Measurements from ENCODE around the gene LRRC4C.

DNA sequence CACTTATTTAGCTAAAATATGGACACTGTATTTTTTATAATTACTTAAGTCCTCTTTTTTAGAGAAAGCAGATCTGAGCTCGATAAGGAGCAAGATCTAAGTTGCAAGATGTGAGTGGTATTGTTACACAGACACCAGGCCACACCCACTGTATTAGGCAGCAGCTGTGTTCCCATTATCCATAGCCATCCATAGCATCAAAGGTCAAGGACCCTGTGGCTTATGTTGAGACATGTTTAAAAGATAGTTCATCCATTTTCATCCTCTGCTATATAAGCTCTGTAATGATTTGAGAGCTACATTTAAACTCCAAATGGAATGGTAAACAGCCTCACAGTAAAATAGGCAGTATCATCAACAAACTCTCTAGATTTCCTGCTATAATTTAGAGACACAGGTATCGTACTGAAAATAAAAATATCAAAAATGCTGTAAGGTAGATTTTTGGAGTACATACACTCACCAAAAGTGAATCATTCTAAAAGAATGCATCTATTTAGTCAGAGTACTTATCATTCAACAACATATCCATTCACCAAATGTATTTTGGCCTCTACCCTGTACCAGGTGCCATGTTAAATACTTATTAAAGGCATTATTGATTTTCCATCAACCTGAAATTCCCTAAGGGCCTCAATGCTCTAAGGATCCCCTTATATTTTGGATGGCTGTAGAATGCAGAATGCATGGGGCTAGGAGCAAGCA lies 574.0 kb downstream of the LRRC4C start:
- TF ChIP-seq CTCF (conservative IDR thresholded peaks at IDR 0.05 in 1 of 2, IDR thresholded peaks at IDR 0.05 in 1 of 2; ENCODE audit: low read depth in 1 of 2, low read length in 2 of 2) (no peak), EZH2 (IDR thresholded peaks at IDR 0.05; ENCODE audit: low read length, missing control alignments) (no peak)

All from fibroblast of lung (primary cell).